Right lobe of liver (tissue), 6 donors: ENCODE results near the gene RPL9. TPM values are rescaled to one million over a fixed set of nuclear protein-coding genes. Genes with fewer than 3 reads are reported as not detected.

ENCODE experiments used
- ATAC-seq, 4 donors: fragments of 200-7000 bp; cut with Tn5 transposase; one replicate each; pipeline ENCODE4 v1.9.1; 2020; ENCODE audit warnings: mild to moderate bottlenecking in 4 of 4, moderate library complexity in 4 of 4
- DNase-seq, 3 donors: peaks; one replicate each; pipeline ENCODE4 v3.0.0-alpha.2; 2020
- H3K27ac ChIP-seq, 3 donors: fragments of 200-600 bp; one replicate each; pipeline ENCODE4 v1.8.0; 2022
- H3K27me3 ChIP-seq, 2 donors: fragments of 200-600 bp; one replicate each; pipeline ENCODE4 v1.8.0; 2022
- H3K36me3 ChIP-seq, 4 donors: fragments of 200-600 bp; sonication (generic) in 1 of 4; one replicate each; pipeline versions ENCODE4 v1.5.1 to v1.8.0; 2017 to 2022; ENCODE audit warnings: control low read depth in 1 of 4
- H3K4me1 ChIP-seq, 4 donors: fragments of 200-600 bp; sonication (generic) in 1 of 4; one replicate each; pipeline versions ENCODE4 v1.5.1 to v1.8.0; 2017 to 2022; ENCODE audit warnings: control low read depth in 1 of 4
- H3K4me3 ChIP-seq, 3 donors: fragments of 200-600 bp; one replicate each; pipeline ENCODE4 v1.8.0; 2022
- H3K9me3 ChIP-seq, 4 donors: fragments of 200-600 bp; sonication (generic) in 1 of 4; one replicate each; pipeline versions ENCODE4 v1.5.1 to v1.8.0; 2017 to 2022; ENCODE audit warnings: control low read depth in 1 of 4
- CTCF ChIP-seq, 4 donors: fragments of 200-600 bp in 3 of 4; fragments of 450-650 bp in 1 of 4; IDR thresholded peaks; one replicate each; pipeline versions ENCODE4 v1.5.1 to v1.8.0; 2016 to 2022; ENCODE audit warnings: antibody characterized with exemption in 4 of 4, mild to moderate bottlenecking in 2 of 4
- POLR2A ChIP-seq: fragments of 450-650 bp; IDR thresholded peaks from one replicate; pipeline ENCODE4 v1.6.1; 2017; ENCODE audit warnings: antibody characterized with exemption, mild to moderate bottlenecking
- WGBS: methylation state at CpG from one replicate; pipeline ENCODE4 v1.1.6; 2018; ENCODE audit warnings: low coverage, low lambda C conversion rate; ENCODE audit not compliant: insufficient coverage; ENCODE audit errors: missing lambda C conversion rate; 5-methylcytosine and 5-hydroxymethylcytosine counted together
- intact Hi-C, 2 donors: fragments of 100-400 bp; cut with DNase I; formaldehyde crosslinking; loops; one replicate each; pipeline versions ENCODE4 v1.11.2 to v1.14.1; 2022
- total RNA-seq, 6 experiments: library from RNA; depleted of rRNA in 2 of 6; stranded (reverse); fragments of >200 nt in 2 of 6; fragmentation: NEBNext Ultra II Directional in 3 of 6; extraction: Animal tissue kit (Norgen Biotek cat#: 25700) in 3 of 6; gene quantifications; one replicate each; pipeline versions ENCODE4 v1.1.0 to v1.2.4, GENCODE V29; 2016 to 2023
- donor health status: DM: no; HTN: yes; CAD: no.
- donor health status: DM: no; HTN: no; CAD: no.
- donor health status: DM: no; HTN: no; CAD: no.
- donor health status: DM: no; HTN: yes; CAD: no.
- donor health status: DM: no; HTN: yes; CAD: no.

RPL9 gene
- total RNA-seq, 6 experiments from 2014 or later: 353 to 1,546 (median 454) TPM

- Histone ChIP-seq H3K4me1 (peaks cover 0 to 32% (median 0%) of the 10 kb centered on the region in 4 donors), H3K4me3 (no peak overlapping the region), H3K9me3 (no peaks in the 10 kb centered on the region), H3K36me3 (peaks cover 0 to 14% (median 2%) of the 10 kb centered on the region in 4 donors), H3K27ac (peak overlapping the region in 1 of 3 donors; percentile 50), H3K27me3 (no peaks in the 10 kb centered on the region)
- WGBS: no CpG with 5 or more reads among the region's 1 CpG
- ATAC-seq: peak in 2 of 4 donors; percentile 12 to 53
- intact Hi-C loops: no loop called here
- TF ChIP-seq CTCF (IDR thresholded peaks at IDR 0.05) (no peak), POLR2A (no peak)
- no peak for DNase-seq
These were observed 35.6 kb upstream of the RPL9 start for GRCh38 chr4:39494354-39494753.

- DNase-seq: no peak
- intact Hi-C loops: no loop called here
- no peak overlapping the region for H3K27ac ChIP-seq
- H3K9me3 ChIP-seq: no peaks in the 10 kb centered on the region
- TF ChIP-seq POLR2A: no peak
- TF ChIP-seq CTCF (IDR thresholded peaks at IDR 0.05): no peak
- H3K27me3 ChIP-seq: no peaks in the 10 kb centered on the region
- peak in 1 of 4 donors; percentile 25 for ATAC-seq
- WGBS: 88% methylated on average over 2 of the region's 2 CpGs
- no peaks in the 10 kb centered on the region for H3K36me3 ChIP-seq
- peaks cover 0 to 13% (median 0%) of the 10 kb centered on the region in 4 donors for H3K4me1 ChIP-seq
- no peak overlapping the region for H3K4me3 ChIP-seq
These were observed 31.6 kb upstream of the RPL9 start for GRCh38 chr4:39490322-39490721.

DNA sequence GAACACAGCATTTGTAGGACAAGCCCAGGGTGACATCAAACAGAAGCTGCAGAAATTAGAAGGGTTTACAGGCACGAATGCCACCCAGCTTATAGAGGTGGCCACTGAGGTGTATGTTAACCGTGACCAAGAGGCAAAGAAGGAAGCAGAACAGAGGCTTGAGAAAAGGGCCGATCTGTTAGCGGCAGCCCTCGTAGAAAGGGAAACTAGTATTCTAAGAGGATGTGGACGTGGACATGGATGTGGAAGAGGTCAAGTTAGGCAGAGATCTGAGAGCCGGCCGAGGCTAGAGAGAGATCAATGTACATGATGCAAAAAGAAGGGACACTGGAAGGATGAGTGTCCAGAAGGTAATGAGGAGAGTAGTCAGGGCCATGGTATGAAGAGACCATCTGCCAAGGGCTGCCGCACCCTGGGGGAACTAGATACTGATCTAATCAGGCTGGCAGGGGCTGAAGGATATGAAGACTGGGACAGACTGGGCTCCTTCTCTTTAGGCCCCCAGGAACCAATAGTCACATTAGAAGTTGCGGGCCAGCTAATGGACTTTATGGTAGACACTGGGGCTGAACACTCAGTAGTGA, 27.6 kb upstream of the RPL9 start:
- Histone ChIP-seq H3K27me3 (no peaks in the 10 kb centered on the region), H3K36me3 (no peaks in the 10 kb centered on the region), H3K4me1 (no peaks in the 10 kb centered on the region), H3K4me3 (no peak overlapping the region), H3K27ac (no peak overlapping the region), H3K9me3 (no peaks in the 10 kb centered on the region)
- ATAC-seq (peak in 1 of 4 donors; percentile 55), DNase-seq (no peak)
- 57% methylated on average over 9 of the region's 10 CpGs for WGBS
- TF ChIP-seq POLR2A (no peak), CTCF (IDR thresholded peaks at IDR 0.05) (no peak)
- intact Hi-C loops: no loop called here

DNA sequence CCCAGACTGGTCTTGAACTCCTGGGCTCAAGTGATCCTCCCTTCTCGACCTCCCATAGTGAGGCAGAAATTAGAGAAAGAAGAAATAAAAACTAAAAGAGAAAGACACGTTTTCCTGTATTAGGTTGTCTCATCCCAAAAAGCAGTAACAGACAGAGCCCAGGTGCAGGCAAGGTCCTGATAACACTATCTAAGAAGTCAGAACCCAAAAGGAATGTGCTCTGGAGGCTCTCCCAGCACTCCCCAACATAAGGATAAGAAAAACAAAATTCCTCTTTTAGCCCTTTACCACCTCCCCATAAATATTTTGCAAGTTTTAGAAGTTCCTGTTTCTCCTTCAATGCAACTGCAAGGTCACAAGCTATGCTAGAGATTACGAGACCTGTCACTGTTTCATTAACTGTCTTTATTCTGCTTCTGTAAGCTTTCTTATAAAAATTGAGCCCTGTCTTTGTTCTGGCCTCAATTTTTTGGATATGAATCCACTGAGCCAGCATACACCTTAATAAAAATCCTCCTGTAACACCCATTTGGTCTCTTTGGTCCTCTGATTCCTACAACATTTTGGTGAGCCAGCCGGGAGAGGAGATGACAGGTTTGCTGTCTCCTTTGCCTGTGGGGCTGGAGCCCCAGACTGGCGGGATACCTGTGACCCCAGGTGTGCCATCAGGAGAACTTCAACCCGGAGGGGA, 26.0 kb upstream of the RPL9 start:
- intact Hi-C loops: no loop called here
- Histone ChIP-seq H3K36me3 (no peaks in the 10 kb centered on the region), H3K4me3 (no peak overlapping the region), H3K27ac (no peak overlapping the region), H3K27me3 (no peaks in the 10 kb centered on the region), H3K4me1 (no peaks in the 10 kb centered on the region), H3K9me3 (no peaks in the 10 kb centered on the region)
- ATAC-seq (peak in 1 of 4 donors; percentile 34), DNase-seq (no peak)
- TF ChIP-seq POLR2A (no peak), CTCF (IDR thresholded peaks at IDR 0.05) (no peak)
- 54% methylated on average over 3 of the region's 6 CpGs for WGBS
